H9 (cell line): ENCODE results near the gene SLC9A5. TPM values are rescaled to one million over a fixed set of nuclear protein-coding genes. Genes with fewer than 3 reads are reported as not detected.

ENCODE experiments used
- DNase-seq: peaks from one replicate; pipeline ENCODE4 v3.0.0-alpha.2; 2017
- H2AFZ ChIP-seq: one replicate; pipeline ENCODE4 v1.6.1; 2013; ENCODE audit warnings: mild to moderate bottlenecking, low read length, control low read depth, moderate library complexity
- H2AK5ac ChIP-seq: 2 replicates; pipeline ENCODE4 v1.6.1; 2013; ENCODE audit warnings: low read length, control low read depth, mixed read lengths; ENCODE audit not compliant: insufficient read length
- H2BK120ac ChIP-seq: one replicate; pipeline ENCODE4 v1.6.1; 2013; ENCODE audit warnings: low read depth, mild to moderate bottlenecking, low read length, control low read depth, inconsistent platforms; ENCODE audit not compliant: poor library complexity, severe bottlenecking
- H2BK12ac ChIP-seq: 2 replicates; pipeline ENCODE4 v1.6.1; 2013; ENCODE audit warnings: low read length, control low read depth, mixed read lengths, low read depth; ENCODE audit not compliant: insufficient read length
- H2BK15ac ChIP-seq: 2 replicates; pipeline ENCODE4 v1.6.1; 2013; ENCODE audit warnings: low read depth, low read length, control low read depth
- H2BK20ac ChIP-seq: one replicate; pipeline ENCODE4 v1.6.1; 2013; ENCODE audit warnings: low read depth, mild to moderate bottlenecking, low read length, control low read depth, inconsistent platforms; ENCODE audit not compliant: poor library complexity, severe bottlenecking
- H2BK5ac ChIP-seq: 2 replicates; pipeline ENCODE4 v1.6.1; 2013; ENCODE audit warnings: low read length, control low read depth, mixed read lengths; ENCODE audit not compliant: insufficient read length
- H3K14ac ChIP-seq: 2 replicates; pipeline ENCODE4 v1.6.1; 2013; ENCODE audit warnings: low read length, control low read depth; ENCODE audit not compliant: insufficient read depth
- H3K18ac ChIP-seq: 2 replicates; pipeline ENCODE4 v1.6.1; 2013; ENCODE audit warnings: low read depth, mild to moderate bottlenecking, mixed read lengths, low read length, control low read depth; ENCODE audit not compliant: insufficient read length
- H3K23ac ChIP-seq: 2 replicates; pipeline ENCODE4 v1.6.1; 2013; ENCODE audit warnings: low read length, control low read depth, mixed read lengths, low read depth; ENCODE audit not compliant: insufficient read length
- H3K23me2 ChIP-seq: 2 replicates; pipeline ENCODE4 v1.6.1; 2013; ENCODE audit warnings: low read depth, mild to moderate bottlenecking, mixed read lengths, low read length, control low read depth; ENCODE audit not compliant: insufficient read length, poor library complexity, severe bottlenecking
- H3K27ac ChIP-seq: 2 replicates; pipeline ENCODE4 v1.5.1; 2013; ENCODE audit warnings: low read length, control low read depth, mixed read lengths, low read depth; ENCODE audit not compliant: insufficient read length
- H3K27me3 ChIP-seq: 2 replicates; pipeline ENCODE4 v1.6.1; 2013; ENCODE audit warnings: low read length, control low read depth, inconsistent platforms; ENCODE audit not compliant: insufficient read depth
- H3K4ac ChIP-seq: 2 replicates; pipeline ENCODE4 v1.6.1; 2013; ENCODE audit warnings: low read depth, mild to moderate bottlenecking, control low read depth, inconsistent platforms, low read length, moderate library complexity
- H3K4me1 ChIP-seq: 2 replicates; pipeline ENCODE4 v1.6.1; 2013; ENCODE audit warnings: low read length, control low read depth, inconsistent platforms; ENCODE audit not compliant: insufficient read depth
- H3K4me2 ChIP-seq: 2 replicates; pipeline ENCODE4 v1.6.1; 2013; ENCODE audit warnings: low read length, control low read depth, mixed read lengths; ENCODE audit not compliant: insufficient read length, insufficient read depth
- H3K56ac ChIP-seq: 2 replicates; pipeline ENCODE4 v1.6.1; 2013; ENCODE audit warnings: low read depth, mild to moderate bottlenecking, mixed read lengths, low read length, control low read depth; ENCODE audit not compliant: insufficient read length
- H3K79me1 ChIP-seq: 2 replicates; pipeline ENCODE4 v1.6.1; 2013; ENCODE audit warnings: low read depth, mild to moderate bottlenecking, moderate library complexity, low read length, control low read depth, inconsistent platforms; ENCODE audit not compliant: insufficient read depth, poor library complexity, severe bottlenecking
- H3K79me2 ChIP-seq: 2 replicates; pipeline ENCODE4 v1.6.1; 2013; ENCODE audit warnings: low read length, control low read depth, inconsistent platforms; ENCODE audit not compliant: insufficient read depth
- H3K9ac ChIP-seq: 2 replicates; pipeline ENCODE4 v1.6.1; 2013; ENCODE audit warnings: low read length, control low read depth, mixed read lengths; ENCODE audit not compliant: insufficient read length; ENCODE audit errors: extremely low read depth
- H3K9me3 ChIP-seq: one replicate; pipeline ENCODE4 v1.6.1; 2013; ENCODE audit warnings: low read depth, low read length, inconsistent platforms; ENCODE audit not compliant: control insufficient read depth
- H3T11ph ChIP-seq: one replicate; pipeline ENCODE4 v1.6.1; 2013; ENCODE audit warnings: mild to moderate bottlenecking, low read length, control low read depth, inconsistent platforms
- H4K20me1 ChIP-seq: one replicate; pipeline ENCODE4 v1.6.1; 2013; ENCODE audit not compliant: control insufficient read depth, insufficient read length, insufficient read depth
- H4K5ac ChIP-seq: 2 replicates; pipeline ENCODE4 v1.6.1; 2013; ENCODE audit warnings: low read depth, mild to moderate bottlenecking, mixed read lengths, low read length, control low read depth; ENCODE audit not compliant: insufficient read length
- H4K8ac ChIP-seq: replicated peaks from 2 replicates; pipeline ENCODE4 v1.6.1; 2013; ENCODE audit warnings: low read length, control low read depth, mixed read lengths, low read depth; ENCODE audit not compliant: insufficient read length
- H4K91ac ChIP-seq: 2 replicates; pipeline ENCODE4 v1.6.1; 2013; ENCODE audit warnings: low read depth, mild to moderate bottlenecking, moderate library complexity, mixed read lengths, low read length, control low read depth; ENCODE audit not compliant: insufficient read length
- H3K27ac Mint-ChIP-seq, 3 experiments: 2 replicates in 2 of 3; 3 replicates in 1 of 3; pipeline ENCODE4 v1.8.0; 2020 to 2021; ENCODE audit warnings: mixed read lengths in 3 of 3, mild to moderate bottlenecking in 1 of 3, moderate library complexity in 1 of 3
- H3K27me3 Mint-ChIP-seq: 2 replicates; pipeline ENCODE4 v1.8.0; 2021; ENCODE audit warnings: low read depth, mild to moderate bottlenecking, moderate library complexity, mixed read lengths
- H3K36me3 Mint-ChIP-seq, 3 experiments: 2 replicates in 2 of 3; 3 replicates in 1 of 3; pipeline ENCODE4 v1.8.0; 2020 to 2021; ENCODE audit warnings: low read depth in 3 of 3, mixed read lengths in 3 of 3; ENCODE audit not compliant: insufficient read depth in 1 of 3
- H3K4me1 Mint-ChIP-seq, 2 experiments: 2 replicates each; pipeline ENCODE4 v1.8.0; 2020; ENCODE audit warnings: mixed read lengths in 2 of 2
- H3K4me3 Mint-ChIP-seq, 2 experiments: 2 replicates in 1 of 2; 3 replicates in 1 of 2; pipeline ENCODE4 v1.8.0; 2020 to 2021; ENCODE audit warnings: mild to moderate bottlenecking in 2 of 2, mixed read lengths in 2 of 2, moderate library complexity in 1 of 2
- H3K9me3 Mint-ChIP-seq, 2 experiments: 2 replicates in 1 of 2; 3 replicates in 1 of 2; pipeline ENCODE4 v1.8.0; 2020; ENCODE audit warnings: mild to moderate bottlenecking in 2 of 2, mixed read lengths in 2 of 2, moderate library complexity in 1 of 2
- CTCF ChIP-seq: fragments of 200-600 bp; sonication (generic); conservative IDR thresholded peaks from 3 replicates; pipeline ENCODE4 v1.8.0; 2021; ENCODE audit warnings: antibody characterized with exemption, mild to moderate bottlenecking
- WGBS: extraction: QIAGEN DNeasy Blood & Tissue Kit; methylation state at CpG from one replicate; pipeline ENCODE4 v1.1.7; 2013; ENCODE audit warnings: missing lambda C conversion rate, low lambda C conversion rate, mixed read lengths; ENCODE audit not compliant: insufficient read length; ENCODE audit errors: extremely low coverage; 5-methylcytosine and 5-hydroxymethylcytosine counted together
- total RNA-seq: library from RNA; stranded (reverse); gene quantifications from 2 replicates; pipeline ENCODE4 v1.2.1, GENCODE V29; 2021

SLC9A5 gene
- total RNA-seq, 1 experiment from 2014 or later: 9.1 TPM

GRCh38 chr16:67209565-67209964 is 39.2 kb upstream of the SLC9A5 start:
- H2BK12ac ChIP-seq: no peak overlapping the region
- H3K23me2 ChIP-seq: no peaks in the 10 kb centered on the region
- H3K9me3 ChIP-seq: no peaks in the 10 kb centered on the region
- Mint-ChIP-seq H3K4me1 (peaks cover 10 to 12% of the 10 kb centered on the region in 2 experiments; a peak in 3 of 4 replicates), H3K9me3 (no peaks in the 10 kb centered on the region), H3K36me3 (no peaks in the 10 kb centered on the region; a peak in 2 of 7 replicates), H3K27ac (no peak overlapping the region), H3K4me3 (no peak overlapping the region), H3K27me3 (peaks cover 21% of the 10 kb centered on the region)
- no peaks in the 10 kb centered on the region; the same call in 1 of the 2 replicates for H3K27me3 ChIP-seq
- TF ChIP-seq CTCF: no peak
- no peak overlapping the region for H4K8ac ChIP-seq
- no peak overlapping the region for H2BK120ac ChIP-seq
- H3K4me2 ChIP-seq: no peak overlapping the region
- H2AK5ac ChIP-seq: no peak overlapping the region
- no peaks in the 10 kb centered on the region for H3K79me1 ChIP-seq
- H3K4me1 ChIP-seq: no peaks in the 10 kb centered on the region
- H2AFZ ChIP-seq: no peak overlapping the region
- no peak overlapping the region for H3K18ac ChIP-seq
- no peak overlapping the region for H3K27ac ChIP-seq
- H4K5ac ChIP-seq: no peak overlapping the region
- WGBS: no CpG with 5 or more reads among the region's 8 CpGs
- no peak overlapping the region for H2BK20ac ChIP-seq
- H3K79me2 ChIP-seq: no peaks in the 10 kb centered on the region
- H3K23ac ChIP-seq: no peak overlapping the region
- no peak overlapping the region for H3K56ac ChIP-seq
- no peak overlapping the region for H3T11ph ChIP-seq
- H2BK15ac ChIP-seq: no peak overlapping the region
- no peak overlapping the region for H4K91ac ChIP-seq
- no peak overlapping the region for H3K9ac ChIP-seq
- H4K20me1 ChIP-seq: no peaks in the 10 kb centered on the region
- no peak for DNase-seq
- H2BK5ac ChIP-seq: no peak overlapping the region
- H3K14ac ChIP-seq: no peak overlapping the region
- H3K4ac ChIP-seq: no peak overlapping the region
